NT2/D1 (cell line): ENCODE results near the gene HOXB2.

Experiments
- SUZ12 ChIP-seq: IDR thresholded peaks from 2 replicates; pipeline ENCODE4 v1.6.1; 2011; ENCODE audit not compliant: insufficient read length, insufficient read depth; ENCODE audit errors: extremely low read depth
- YY1 ChIP-seq: IDR thresholded peaks from 2 replicates; pipeline ENCODE4 v1.6.1; 2011; ENCODE audit not compliant: insufficient read length, insufficient read depth
- ZNF274 ChIP-seq: IDR thresholded peaks from 2 replicates; pipeline ENCODE4 v1.6.1; 2011; ENCODE audit warnings: mild to moderate bottlenecking, low read depth, low read length

DNA sequence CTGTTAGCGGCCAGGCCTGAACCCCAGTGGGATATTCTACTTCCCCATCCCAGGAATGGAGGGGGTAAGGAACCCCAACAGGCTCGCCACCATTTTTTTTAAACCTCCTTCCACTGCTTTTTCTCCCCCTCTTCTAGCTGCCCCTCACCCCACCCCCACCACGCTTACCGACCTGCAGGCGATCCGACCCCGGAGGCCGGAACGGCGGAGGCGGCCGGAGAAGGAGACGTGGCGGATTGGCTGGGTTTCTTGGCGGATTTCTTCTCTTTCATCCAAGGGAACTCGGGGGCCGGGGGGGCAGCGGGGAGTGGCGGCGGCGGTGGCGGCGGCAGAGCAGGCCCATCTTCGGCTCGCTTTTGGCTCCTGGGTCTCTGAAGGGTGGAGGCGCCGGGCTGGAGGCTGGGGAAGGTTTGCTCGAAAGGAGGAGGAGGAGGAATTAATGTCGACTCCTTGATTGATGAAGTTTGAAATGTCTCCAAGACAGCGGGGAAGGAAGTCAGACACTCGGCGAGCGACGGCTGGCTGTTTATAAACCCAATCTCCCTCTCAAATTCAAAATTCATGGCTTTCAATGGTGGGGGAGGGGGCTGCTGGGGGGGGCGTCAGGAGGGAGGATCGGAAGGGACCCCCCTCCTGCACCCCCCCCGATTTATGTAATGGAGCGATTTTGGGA is 424 bp downstream of the HOXB2 start:
- TF ChIP-seq ZNF274 = no peak
- no peak for TF ChIP-seq SUZ12
- TF ChIP-seq YY1 = no peak
